Suppressor macrophage treated with lipopolysaccharide for 1 hour (primary cell): ENCODE results near the gene EGFR.
"Not testable (repeated sequence)": the region's sequence is repeated elsewhere in the genome, so short reads cannot be mapped to it uniquely, and the experiment has no call there.

Source experiments
- DNase-seq, 3 donors: peaks; one replicate each; pipeline ENCODE4 v3.0.0-alpha.2; 2020 to 2022

Gene EGFR

GRCh38 chr7:55152516-55152915 lies 133.7 kb downstream of the EGFR start:
- no peak for DNase-seq

- no peak for DNase-seq
These were observed 135.3 kb downstream of the EGFR start for GRCh38 chr7:55154096-55154495.

GRCh38 chr7:55155351-55156117 lies 136.7 kb downstream of the EGFR start:
- DNase-seq: no peak

- DNase-seq: no peak
These were observed 138.3 kb downstream of the EGFR start for GRCh38 chr7:55156919-55157763.

GRCh38 chr7:55157764-55158105 lies 138.9 kb downstream of the EGFR start:
- no peak for DNase-seq

- DNase-seq: no peak
These were observed 139.9 kb downstream of the EGFR start for GRCh38 chr7:55158541-55159382.

- no peak for DNase-seq
These were observed 141.7 kb downstream of the EGFR start for GRCh38 chr7:55160539-55160938.

GRCh38 chr7:55161154-55161687 lies 142.4 kb downstream of the EGFR start:
- DNase-seq: no peak

GRCh38 chr7:55162476-55162875 lies 143.7 kb downstream of the EGFR start:
- DNase-seq: no peak

GRCh38 chr7:55163733-55164132 lies 144.9 kb downstream of the EGFR start:
- DNase-seq: no peak

- DNase-seq: no peak
These were observed 145.7 kb downstream of the EGFR start for GRCh38 chr7:55164527-55164926.

- no peak for DNase-seq
These were observed 146.5 kb downstream of the EGFR start for GRCh38 chr7:55165176-55165861.

GRCh38 chr7:55167296-55167695 lies 148.5 kb downstream of the EGFR start:
- DNase-seq: not testable (repeated sequence)

GRCh38 chr7:55170335-55171069 lies 151.7 kb downstream of the EGFR start:
- DNase-seq: no peak

- DNase-seq: no peak
These were observed 152.3 kb downstream of the EGFR start for GRCh38 chr7:55171157-55171556.

- no peak for DNase-seq
These were observed 153.3 kb downstream of the EGFR start for GRCh38 chr7:55172161-55172560.

GRCh38 chr7:55172881-55173609 lies 154.2 kb downstream of the EGFR start:
- no peak for DNase-seq

- DNase-seq: no peak
These were observed 154.9 kb downstream of the EGFR start for GRCh38 chr7:55173671-55174070.

GRCh38 chr7:55174456-55174855 lies 155.6 kb downstream of the EGFR start:
- no peak for DNase-seq

GRCh38 chr7:55174856-55175255 lies 156.0 kb downstream of the EGFR start:
- DNase-seq: no peak

- no peak for DNase-seq
These were observed 158.3 kb downstream of the EGFR start for GRCh38 chr7:55177068-55177530.
